CD4-positive, alpha-beta memory T cell (primary cell): Measurements from ENCODE around the gene GBP1. TPM values are rescaled to one million over a fixed set of nuclear protein-coding genes. Genes with fewer than 3 reads are reported as not detected.

Source experiments
- CTCF ChIA-PET: fragments of 350-600 bp; sonication (Branson Sonifier 250); formaldehyde crosslinking; loops from one replicate; lab custom pipeline; 2021; ENCODE audit warnings: inconsistent platforms; ENCODE audit not compliant: partially characterized antibody; lab: Charles Lee
- POLR2A ChIA-PET: fragments of 350-600 bp; sonication (Branson Sonifier 250); formaldehyde crosslinking; loops from one replicate; lab custom pipeline; 2021; ENCODE audit not compliant: partially characterized antibody; lab: Charles Lee
- DNase-seq, 5 donors: peaks; one replicate each; pipeline versions ENCODE4 v3.0.0 to v3.0.0-alpha.2; 2020 to 2022; ENCODE audit warnings: mixed read lengths in 1 of 5
- H3K27ac ChIP-seq: one replicate; pipeline ENCODE4 v1.7.0; 2013; ENCODE audit warnings: low read depth, low read length
- H3K27me3 ChIP-seq: 2 replicates; pipeline ENCODE4 v1.7.0; 2013; ENCODE audit warnings: mild to moderate bottlenecking, low read length, moderate library complexity; ENCODE audit not compliant: insufficient read depth
- H3K36me3 ChIP-seq: 2 replicates; pipeline ENCODE4 v1.7.0; 2013; ENCODE audit warnings: mild to moderate bottlenecking, low read length, moderate library complexity; ENCODE audit not compliant: insufficient read depth
- H3K4me1 ChIP-seq: 2 replicates; pipeline ENCODE4 v1.7.0; 2013; ENCODE audit warnings: mild to moderate bottlenecking, low read length, moderate library complexity; ENCODE audit not compliant: insufficient read depth
- H3K4me3 ChIP-seq, 2 donors: one replicate each; pipeline ENCODE4 v1.7.0; 2013; ENCODE audit warnings: low read length in 2 of 2, mild to moderate bottlenecking in 1 of 2
- H3K9me3 ChIP-seq, 2 donors: one replicate each; pipeline ENCODE4 v1.7.0; 2013; ENCODE audit warnings: low read length in 2 of 2, control low read depth in 1 of 2; ENCODE audit not compliant: control insufficient read depth in 1 of 2
- H3K27ac Mint-ChIP-seq, 7 donors: one replicate each; pipeline ENCODE4 v1.8.0; 2020 to 2021; ENCODE audit warnings: mixed read lengths in 7 of 7, mild to moderate bottlenecking in 6 of 7, inconsistent platforms in 3 of 7, moderate library complexity in 3 of 7
- H3K27me3 Mint-ChIP-seq, 2 donors: one replicate each; pipeline ENCODE4 v1.8.0; 2020 to 2021; ENCODE audit warnings: mixed read lengths in 2 of 2
- H3K36me3 Mint-ChIP-seq, 2 donors: one replicate each; pipeline ENCODE4 v1.8.0; 2020 to 2021; ENCODE audit warnings: mixed read lengths in 2 of 2, inconsistent platforms in 1 of 2, mild to moderate bottlenecking in 1 of 2
- H3K4me1 Mint-ChIP-seq, 4 donors: one replicate each; pipeline ENCODE4 v1.8.0; 2020 to 2021; ENCODE audit warnings: mixed read lengths in 4 of 4, mild to moderate bottlenecking in 1 of 4
- H3K4me3 Mint-ChIP-seq, 8 donors: one replicate each; pipeline ENCODE4 v1.8.0; 2020 to 2021; ENCODE audit warnings: mixed read lengths in 8 of 8, mild to moderate bottlenecking in 7 of 8, moderate library complexity in 6 of 8, inconsistent platforms in 3 of 8
- H3K9me3 Mint-ChIP-seq, 8 donors: one replicate each; pipeline ENCODE4 v1.8.0; 2020 to 2021; ENCODE audit warnings: mixed read lengths in 8 of 8, mild to moderate bottlenecking in 5 of 8, inconsistent platforms in 3 of 8, moderate library complexity in 1 of 8
- intact Hi-C: fragments of 100-400 bp; cut with micrococcal nuclease; formaldehyde crosslinking; loops from one replicate; pipeline ENCODE4 v1.15.1; 2023
- polyA plus RNA-seq, 2 donors: library from polyadenylated mRNA; unstranded; fragments of 300-500 nt; fragmentation: Illumina TruSeq; gene quantifications; one replicate each; pipeline ENCODE4 v1.2.3, GENCODE V29; 2021
- total RNA-seq, 2 experiments: library from RNA; stranded (reverse); gene quantifications; one replicate each; pipeline ENCODE4 v1.2.3, GENCODE V29; 2021

The GBP1 gene
- total and polyA plus RNA-seq, 4 experiments from 2014 or later: 54.3 to 74.2 (median 70.0) TPM

DNA sequence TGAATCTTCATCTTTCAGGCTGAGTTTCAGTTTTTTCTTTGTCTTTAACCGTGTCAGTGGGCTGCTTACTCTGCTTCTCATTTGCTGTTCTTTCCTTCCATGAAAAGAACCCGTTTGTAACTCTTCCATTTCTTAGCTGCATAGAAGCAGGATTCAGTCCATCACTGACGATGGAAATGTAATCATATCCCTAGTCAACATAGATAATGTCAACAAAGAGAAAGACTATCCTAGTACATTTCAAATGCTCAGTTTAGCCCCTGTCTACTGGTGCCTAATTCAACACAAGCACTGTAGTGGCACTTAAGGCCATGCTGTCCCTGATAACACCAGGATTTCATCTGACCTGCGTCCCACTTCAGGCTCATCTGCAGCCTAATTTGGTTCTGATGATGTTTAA, 376 bp downstream of the GBP1 start:
- Mint-ChIP-seq H3K36me3 (peaks cover 29 to 51% of the 10 kb centered on the region in 2 donors), H3K27ac (peak overlapping the region; percentile 94 to 100 (median 96)), H3K4me1 (peaks cover 36 to 68% (median 49%) of the 10 kb centered on the region in 4 donors), H3K4me3 (peak overlapping the region; percentile 90 to 100 (median 98)), H3K9me3 (no peaks in the 10 kb centered on the region), H3K27me3 (no peaks in the 10 kb centered on the region)
- Histone ChIP-seq H3K4me1 (peaks cover 59% of the 10 kb centered on the region), H3K27ac (peak overlapping the region; percentile 85), H3K36me3 (peaks cover 7% of the 10 kb centered on the region), H3K4me3 (peak overlapping the region; percentile 65 to 74), H3K27me3 (no peaks in the 10 kb centered on the region), H3K9me3 (no peaks in the 10 kb centered on the region)
- DNase-seq: no peak
- intact Hi-C loops: loop anchor here (1.0 to 5.0 kb wide), 7 partner anchors 30 to 548 kb away; partner anchors contain the start of genes GBP2, GBP3 and GBP4
- CTCF ChIA-PET: interaction anchor here (0.8 to 1.8 kb wide), 9 partner anchors 14 to 211 kb away, joined by 3 to 14 read pairs (median 4); partner anchors contain the start of gene GBP3
- POLR2A ChIA-PET: interaction anchor here (0.9 to 4.9 kb wide), 18 partner anchors 8 to 543 kb away, joined by 3 to 60 read pairs (median 4); partner anchors contain the start of genes GBP2, GBP3 and GTF2B

- Histone ChIP-seq H3K4me1 (peaks cover 48% of the 10 kb centered on the region), H3K36me3 (peaks cover 19% of the 10 kb centered on the region), H3K9me3 (no peaks in the 10 kb centered on the region), H3K27me3 (no peaks in the 10 kb centered on the region), H3K27ac (peak overlapping the region; percentile 85), H3K4me3 (peak overlapping the region; percentile 14 to 65)
- DNase-seq: no peak
- H3K9me3 Mint-ChIP-seq: no peaks in the 10 kb centered on the region
- peaks cover 34 to 67% (median 47%) of the 10 kb centered on the region in 4 donors for H3K4me1 Mint-ChIP-seq
- no peaks in the 10 kb centered on the region for H3K27me3 Mint-ChIP-seq
- peak overlapping the region; percentile 72 to 98 (median 95) for H3K27ac Mint-ChIP-seq
- peaks cover 41 to 64% of the 10 kb centered on the region in 2 donors for H3K36me3 Mint-ChIP-seq
- ChIA-PET CTCF (interaction anchor here (1.2 to 1.7 kb wide), 5 partner anchors 40 to 65 kb away, joined by 3 to 8 read pairs (median 3); partner anchors contain the start of genes GBP2 and GBP3), POLR2A (interaction anchor here (0.5 to 4.9 kb wide), 6 partner anchors 28 to 224 kb away, joined by 3 to 60 read pairs (median 5); partner anchors contain the start of genes GBP2 and GBP3)
- peak overlapping the region; percentile 90 to 100 (median 98) for H3K4me3 Mint-ChIP-seq
- intact Hi-C loops: loop anchor here (5.0 kb wide), 1 partner anchor 134 kb away; the partner anchor contains the start of gene GBP4
Measured at GRCh38 chr1:89063094-89063493, 1.9 kb downstream of the GBP1 start.

DNA sequence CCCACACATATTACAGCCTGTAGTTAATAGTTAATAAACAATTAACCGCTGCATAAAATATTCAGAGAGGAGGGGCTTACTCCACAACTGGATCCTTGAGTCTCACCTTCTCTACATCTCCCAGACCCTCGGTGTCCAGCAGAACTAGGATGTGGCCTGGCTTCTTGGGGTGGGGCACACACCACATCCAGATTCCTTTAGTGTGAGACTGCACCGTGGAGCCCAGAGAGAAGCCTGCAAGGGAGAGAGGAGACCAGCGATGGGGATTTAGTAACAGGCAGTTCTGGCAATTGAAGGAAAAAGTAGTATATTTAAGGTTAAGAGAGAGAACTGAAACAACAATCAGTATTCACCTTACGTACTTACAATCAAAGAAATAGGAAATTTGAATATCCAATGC, 4.9 kb downstream of the GBP1 start:
- H3K36me3 ChIP-seq: peaks cover 49% of the 10 kb centered on the region
- POLR2A ChIA-PET: no interaction called here

GRCh38 chr1:89051955-89052312, 13.1 kb downstream of the GBP1 start:
- POLR2A ChIA-PET: interaction anchor here (1.8 kb wide), 1 partner anchor 31 kb away, joined by 6 read pairs; no protein-coding TSS in a partner anchor
- H3K36me3 Mint-ChIP-seq: peaks cover 71 to 80% of the 10 kb centered on the region in 2 donors

More for the DNA sequence above, 4.9 kb downstream of the GBP1 start:
- CTCF ChIA-PET: no interaction called here
- peak overlapping the region in 3 of 7 donors; percentile 3 to 87 (median 60) for H3K27ac Mint-ChIP-seq
- Histone ChIP-seq H3K27ac (no peak overlapping the region), H3K9me3 (no peaks in the 10 kb centered on the region), H3K4me3 (no peak overlapping the region), H3K4me1 (peaks cover 41% of the 10 kb centered on the region), H3K27me3 (no peaks in the 10 kb centered on the region)
- DNase-seq: no peak
- intact Hi-C loops: loop anchor here (5.0 kb wide), 1 partner anchor 137 kb away; the partner anchor contains the start of gene GBP4
- H3K4me1 Mint-ChIP-seq: peaks cover 28 to 60% (median 43%) of the 10 kb centered on the region in 4 donors
- peaks cover 68 to 91% of the 10 kb centered on the region in 2 donors for H3K36me3 Mint-ChIP-seq
- H3K9me3 Mint-ChIP-seq: no peaks in the 10 kb centered on the region
- no peaks in the 10 kb centered on the region for H3K27me3 Mint-ChIP-seq
- peak overlapping the region in 6 of 8 donors; percentile 21 to 89 (median 68) for H3K4me3 Mint-ChIP-seq

DNA sequence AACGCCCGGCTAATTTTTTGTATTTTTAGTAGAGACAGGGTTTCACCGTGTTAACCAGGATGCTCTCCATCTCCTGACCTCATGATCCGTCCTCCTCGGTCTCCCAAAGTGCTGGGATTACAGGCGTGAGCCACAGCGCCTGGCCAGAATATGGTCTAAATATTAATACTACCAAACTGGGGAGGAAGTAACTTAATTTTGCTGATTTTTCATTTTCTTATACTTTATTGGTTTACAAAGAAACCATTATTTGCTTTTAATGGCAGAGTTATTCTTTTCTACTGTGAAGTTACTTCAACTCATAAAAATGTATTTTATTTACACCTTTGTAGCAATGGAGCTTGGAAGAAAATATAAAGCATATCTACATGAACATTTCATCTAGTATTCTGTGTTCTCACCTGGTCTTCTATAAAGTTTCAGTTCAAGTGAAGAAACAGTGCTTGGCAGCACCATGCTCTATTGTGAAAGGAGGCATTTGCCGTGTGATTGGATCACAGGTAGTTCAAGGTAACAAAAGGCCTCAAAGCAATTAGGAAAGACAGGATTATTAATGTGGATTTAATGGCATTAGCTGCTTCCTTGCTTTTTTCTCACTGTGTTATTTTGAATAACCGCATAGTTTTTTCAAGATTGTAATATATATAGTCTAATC, 13.6 kb downstream of the GBP1 start:
- no peaks in the 10 kb centered on the region for H3K27me3 ChIP-seq
- Mint-ChIP-seq H3K27ac (no peak overlapping the region), H3K4me3 (no peak overlapping the region), H3K4me1 (peaks cover 0 to 11% (median 5%) of the 10 kb centered on the region in 4 donors), H3K27me3 (no peaks in the 10 kb centered on the region), H3K9me3 (no peaks in the 10 kb centered on the region), H3K36me3 (peaks cover 66 to 74% of the 10 kb centered on the region in 2 donors)
- DNase-seq: no peak
- peaks cover 57% of the 10 kb centered on the region for H3K36me3 ChIP-seq
- POLR2A ChIA-PET: interaction anchor here (0.8 to 1.8 kb wide), 2 partner anchors 17 to 30 kb away, joined by 3 to 6 read pairs; no protein-coding TSS in a partner anchor
- CTCF ChIA-PET: interaction anchor here (1.4 kb wide), 1 partner anchor 66 kb away, joined by 3 read pairs; no protein-coding TSS in a partner anchor
- no peak overlapping the region for H3K27ac ChIP-seq
- intact Hi-C loops: no loop called here
- H3K4me3 ChIP-seq: no peak overlapping the region
- H3K9me3 ChIP-seq: no peaks in the 10 kb centered on the region
- H3K4me1 ChIP-seq: no peaks in the 10 kb centered on the region

More at GRCh38 chr1:89051955-89052312, 13.1 kb downstream of the GBP1 start:
- H3K4me3 ChIP-seq: no peak overlapping the region
- H3K27me3 ChIP-seq: no peaks in the 10 kb centered on the region
- Mint-ChIP-seq H3K9me3 (no peaks in the 10 kb centered on the region), H3K4me1 (peaks cover 0 to 11% (median 5%) of the 10 kb centered on the region in 4 donors), H3K27ac (no peak overlapping the region), H3K4me3 (no peak overlapping the region), H3K27me3 (no peaks in the 10 kb centered on the region)
- no peaks in the 10 kb centered on the region for H3K9me3 ChIP-seq
- no peak overlapping the region for H3K27ac ChIP-seq
- no peaks in the 10 kb centered on the region for H3K4me1 ChIP-seq
- intact Hi-C loops: no loop called here
- peaks cover 62% of the 10 kb centered on the region for H3K36me3 ChIP-seq
- DNase-seq: no peak
- CTCF ChIA-PET: interaction anchor here (1.3 to 1.4 kb wide), 2 partner anchors 52 to 66 kb away, joined by 3 read pairs; no protein-coding TSS in a partner anchor

DNA sequence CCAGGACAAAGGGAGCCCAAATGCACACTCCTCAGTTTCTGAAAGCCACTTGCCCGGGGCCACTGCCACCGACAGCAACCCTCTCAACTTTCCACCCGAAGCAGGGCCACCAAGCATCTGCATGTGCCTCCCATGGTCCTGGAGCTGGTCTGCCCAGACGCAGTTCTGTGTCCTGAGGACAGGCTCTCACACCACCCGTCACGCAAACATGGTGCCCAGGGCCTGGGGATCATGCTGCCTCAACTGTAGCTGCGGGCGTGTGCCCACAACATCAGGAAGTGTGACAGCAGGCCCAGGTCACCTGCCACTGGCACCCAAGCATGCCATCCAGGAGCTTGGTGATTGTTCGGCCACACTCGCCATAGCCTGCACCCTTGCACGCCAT, 14.4 kb downstream of the GBP1 start:
- intact Hi-C loops: no loop called here
- DNase-seq: no peak
- CTCF ChIA-PET: no interaction called here
- Mint-ChIP-seq H3K9me3 (no peaks in the 10 kb centered on the region), H3K4me3 (no peak overlapping the region), H3K27ac (peak overlapping the region in 2 of 7 donors; percentile 48 to 92), H3K4me1 (peaks cover 0 to 6% (median 5%) of the 10 kb centered on the region in 4 donors), H3K36me3 (peaks cover 58 to 67% of the 10 kb centered on the region in 2 donors), H3K27me3 (no peaks in the 10 kb centered on the region)
- POLR2A ChIA-PET: interaction anchor here (0.8 kb wide), 1 partner anchor 16 kb away, joined by 3 read pairs; no protein-coding TSS in a partner anchor
- Histone ChIP-seq H3K4me1 (no peaks in the 10 kb centered on the region), H3K4me3 (no peak overlapping the region), H3K9me3 (no peaks in the 10 kb centered on the region), H3K27me3 (no peaks in the 10 kb centered on the region), H3K36me3 (peaks cover 49% of the 10 kb centered on the region), H3K27ac (no peak overlapping the region)
